ENCODE measurements around the gene HCN2.
"Not testable (repeated sequence)": the region's sequence is repeated elsewhere in the genome, so short reads cannot be mapped to it uniquely, and the experiment has no call there.

Gene HCN2

GRCh38 chr19:585551-586110 lies 4.0 kb upstream of the HCN2 start:
- DNase-seq (ENCODE audit: low read depth), result no peak

DNA sequence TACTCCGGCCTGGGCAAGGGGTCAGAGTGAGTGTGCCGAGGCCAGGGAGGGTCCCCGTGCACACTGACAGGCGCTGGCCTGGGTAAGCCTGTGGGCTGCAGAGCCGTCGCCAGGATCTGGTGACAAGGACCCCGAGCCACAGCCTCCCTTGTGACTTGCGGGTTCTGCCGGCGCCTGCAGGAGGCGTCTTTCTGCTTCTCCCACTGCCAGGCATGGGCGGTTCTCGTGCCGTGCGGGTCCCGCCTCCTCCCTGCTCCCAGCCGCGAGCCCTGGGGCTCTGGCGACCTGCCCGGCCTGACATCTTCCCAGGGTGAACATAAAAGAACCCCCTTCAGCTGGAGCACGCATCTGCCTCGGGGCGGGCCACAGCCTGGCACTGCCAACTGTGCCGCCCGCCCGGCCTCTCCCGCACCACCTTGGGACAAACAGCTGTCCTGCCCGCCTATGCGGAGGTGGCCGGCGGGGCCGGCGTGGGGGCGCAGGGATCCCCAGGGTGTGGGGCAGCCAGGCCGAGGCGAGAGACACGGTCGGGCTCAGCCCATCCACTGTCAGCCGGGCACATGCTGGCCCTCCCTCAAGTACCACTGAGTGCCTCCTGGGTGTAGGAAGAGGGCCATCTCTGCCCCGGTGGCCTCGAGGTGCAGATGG lies 1.5 kb upstream of the HCN2 start:
- DNase-seq (ENCODE audit: low read depth), result peak; percentile 76

DNA sequence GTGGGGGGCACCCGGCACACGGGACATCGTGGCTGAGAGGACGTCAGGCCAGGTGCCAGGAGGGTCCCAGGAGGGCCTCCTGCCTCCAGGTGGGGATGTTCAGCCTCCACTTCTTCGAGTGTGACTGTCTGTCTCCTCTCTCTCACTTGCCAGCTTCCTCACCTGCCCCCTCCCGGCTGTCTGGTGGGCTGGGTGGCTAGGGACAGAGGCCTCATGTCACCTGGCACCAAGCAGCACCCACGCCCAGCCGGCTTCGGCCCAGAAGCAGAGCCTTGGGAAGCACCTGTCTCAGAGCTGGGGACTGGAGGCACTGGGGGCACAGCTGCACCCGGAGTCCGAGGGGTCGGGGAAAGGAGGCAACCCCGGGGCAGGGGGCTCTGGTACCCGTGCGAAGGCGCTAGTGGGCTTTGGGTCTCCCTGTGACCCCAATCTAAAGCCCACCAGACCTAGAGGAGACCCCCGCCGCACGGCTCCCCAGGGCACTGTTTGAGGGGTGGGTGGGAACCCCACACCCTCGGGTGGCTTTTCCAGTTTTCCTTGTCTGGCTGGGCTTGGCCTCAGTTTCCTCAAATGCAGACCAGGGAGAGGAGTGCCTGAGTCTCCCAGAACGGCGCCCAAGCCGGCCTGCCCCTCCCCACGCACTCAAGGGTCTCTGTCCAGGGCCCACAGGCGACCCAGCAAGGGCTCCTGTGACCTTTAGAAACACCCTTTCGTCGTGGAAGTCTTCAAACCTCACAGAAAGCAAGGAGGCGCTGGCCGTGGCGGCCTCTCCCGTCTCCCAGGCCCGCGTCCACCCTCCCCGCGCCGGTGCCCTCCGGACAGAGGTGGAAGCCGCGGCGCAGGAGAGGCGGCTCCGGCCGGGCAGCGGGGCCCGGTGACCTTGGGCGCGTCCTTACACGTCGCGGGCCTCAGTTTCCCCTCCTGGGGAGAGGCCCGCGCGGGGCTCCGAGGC lies 664 bp upstream of the HCN2 start:
- DNase-seq (ENCODE audit: low read depth), result no peak

DNA sequence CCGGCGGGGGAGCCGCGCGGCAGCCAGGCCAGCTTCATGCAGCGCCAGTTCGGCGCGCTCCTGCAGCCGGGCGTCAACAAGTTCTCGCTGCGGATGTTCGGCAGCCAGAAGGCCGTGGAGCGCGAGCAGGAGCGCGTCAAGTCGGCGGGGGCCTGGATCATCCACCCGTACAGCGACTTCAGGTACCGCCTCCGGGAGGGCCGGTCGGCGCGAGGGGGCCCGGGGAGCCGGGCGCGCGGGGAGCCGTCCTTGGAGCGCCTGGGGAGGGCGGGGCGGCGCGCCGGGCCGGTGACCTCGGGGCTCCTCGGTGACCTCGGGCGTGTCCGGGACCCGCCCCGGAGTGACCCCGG lies 690 bp downstream of the HCN2 start:
- peak; percentile 54 for DNase-seq (ENCODE audit: low read depth)

- DNase-seq (ENCODE audit: low read depth), result no peak
These were observed 1.0 kb downstream of the HCN2 start for GRCh38 chr19:590750-591098.

GRCh38 chr19:591099-591958 lies 1.6 kb downstream of the HCN2 start:
- peak; percentile 25 for DNase-seq (ENCODE audit: low read depth)

DNA sequence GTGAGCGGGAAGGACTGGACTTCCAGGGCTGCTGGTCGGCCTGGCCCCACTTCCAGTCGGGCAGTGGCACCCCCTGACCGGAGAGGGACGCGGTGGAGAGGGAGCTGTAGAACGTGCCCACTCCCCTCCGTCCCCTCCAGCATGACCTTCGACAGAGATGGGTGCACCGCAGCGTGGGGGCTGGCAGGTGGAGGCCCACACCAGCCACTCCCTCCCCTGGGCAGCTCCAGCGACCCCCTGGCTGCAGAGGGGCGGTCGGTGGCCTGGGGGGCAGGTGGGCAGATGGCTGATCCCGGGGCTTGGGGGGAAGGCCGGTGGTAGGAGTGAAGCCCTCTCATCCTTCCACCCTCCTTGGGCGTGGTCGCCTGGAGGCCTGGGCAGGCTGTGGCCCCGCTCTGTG lies 2.4 kb downstream of the HCN2 start:
- no peak for DNase-seq (ENCODE audit: low read depth)

- no peak for DNase-seq (ENCODE audit: low read depth)
These were observed 3.4 kb downstream of the HCN2 start for GRCh38 chr19:593055-593454.

DNA sequence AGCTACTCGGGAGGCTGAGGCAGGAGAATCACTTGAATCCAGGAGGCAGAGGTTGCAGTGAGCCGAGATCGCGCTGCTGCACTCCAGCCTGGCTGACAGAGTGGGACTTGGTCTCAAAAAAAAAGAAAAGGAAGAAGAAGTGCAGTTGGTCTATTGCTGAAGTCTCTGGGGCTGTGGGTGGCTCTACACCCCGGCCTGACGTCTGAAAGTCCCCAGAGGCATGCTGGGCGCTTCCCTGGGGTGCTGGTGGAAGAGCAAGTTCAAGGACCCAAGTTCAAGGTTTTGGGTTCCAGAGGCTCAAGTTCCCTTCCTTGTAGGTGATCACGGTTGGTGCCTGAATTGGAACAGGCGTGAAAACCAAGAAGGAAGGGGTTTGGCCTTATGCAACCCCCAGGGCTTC lies 3.8 kb downstream of the HCN2 start:
- no peak for DNase-seq (ENCODE audit: low read depth)

GRCh38 chr19:594265-594870 lies 4.7 kb downstream of the HCN2 start:
- no peak for DNase-seq (ENCODE audit: low read depth)

DNA sequence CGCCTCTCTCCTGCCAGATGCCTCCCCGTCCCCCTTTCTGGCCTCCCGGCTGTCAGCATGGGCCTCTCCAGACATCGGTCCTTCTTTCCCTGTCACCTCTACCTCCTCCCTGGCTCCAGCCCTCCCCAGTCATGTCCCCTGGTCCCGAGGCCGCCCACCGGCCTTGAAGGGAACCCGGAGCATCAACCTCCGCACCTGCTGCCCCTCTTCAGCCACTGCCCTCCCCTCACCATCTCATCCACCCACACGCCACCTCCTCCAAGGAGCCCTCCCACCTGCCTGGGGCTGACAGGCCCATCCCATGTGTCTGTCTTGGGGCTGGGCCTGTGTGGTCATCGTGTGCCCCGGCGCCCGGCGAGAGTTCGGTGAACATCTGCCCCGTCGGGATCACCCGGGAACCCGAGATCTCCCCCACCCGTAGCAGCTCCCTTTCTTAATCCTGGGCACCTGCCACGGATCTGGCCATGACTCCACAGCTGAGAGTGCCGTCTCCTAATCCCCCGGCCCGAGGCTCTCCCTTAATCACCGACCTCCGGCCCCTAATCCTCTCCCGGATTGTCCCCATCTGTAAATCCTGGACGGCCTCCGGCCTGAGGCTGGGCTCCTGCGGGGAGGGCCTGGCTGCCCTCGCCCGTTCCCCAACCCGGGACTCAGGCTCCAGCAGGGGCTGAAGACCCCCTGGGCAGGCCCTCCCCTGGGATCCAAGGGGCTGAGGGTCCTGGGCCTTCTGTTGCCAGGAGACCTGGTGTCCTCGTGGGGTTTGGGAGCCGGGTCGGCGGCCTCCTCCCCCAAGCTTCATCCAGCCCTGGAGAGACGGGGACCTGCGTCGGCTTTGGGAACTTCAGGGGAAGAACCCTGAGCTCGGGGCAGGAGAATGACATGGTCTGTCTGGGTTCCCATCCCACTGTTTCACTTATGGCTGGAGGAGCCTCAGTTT lies 5.9 kb downstream of the HCN2 start:
- DNase-seq (ENCODE audit: low read depth), result no peak

- no peak for DNase-seq (ENCODE audit: low read depth)
These were observed 6.6 kb downstream of the HCN2 start for GRCh38 chr19:596263-596655.

GRCh38 chr19:597406-598315 lies 8.0 kb downstream of the HCN2 start:
- no peak for DNase-seq (ENCODE audit: low read depth)

DNA sequence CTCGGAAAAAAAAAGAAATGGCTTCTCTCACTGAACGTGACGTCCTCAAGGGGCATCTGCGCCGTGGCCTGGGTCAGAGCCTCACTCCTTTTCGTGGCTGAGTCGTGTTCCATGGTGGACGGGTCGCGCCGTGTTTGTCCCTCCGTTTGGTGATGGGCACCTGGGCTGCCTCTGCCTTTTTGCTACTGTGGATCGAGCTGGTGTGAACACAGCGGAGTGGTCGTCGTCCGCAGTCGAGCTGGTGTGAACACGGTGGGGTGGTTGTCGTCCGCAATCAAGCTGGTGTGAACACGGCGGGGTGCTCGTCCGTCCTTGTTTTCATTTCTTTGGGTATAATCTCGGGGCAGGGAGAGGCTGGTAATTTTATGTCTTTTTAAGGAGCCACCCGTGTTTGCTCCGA lies 11.6 kb downstream of the HCN2 start:
- DNase-seq (ENCODE audit: low read depth), result no peak

DNA sequence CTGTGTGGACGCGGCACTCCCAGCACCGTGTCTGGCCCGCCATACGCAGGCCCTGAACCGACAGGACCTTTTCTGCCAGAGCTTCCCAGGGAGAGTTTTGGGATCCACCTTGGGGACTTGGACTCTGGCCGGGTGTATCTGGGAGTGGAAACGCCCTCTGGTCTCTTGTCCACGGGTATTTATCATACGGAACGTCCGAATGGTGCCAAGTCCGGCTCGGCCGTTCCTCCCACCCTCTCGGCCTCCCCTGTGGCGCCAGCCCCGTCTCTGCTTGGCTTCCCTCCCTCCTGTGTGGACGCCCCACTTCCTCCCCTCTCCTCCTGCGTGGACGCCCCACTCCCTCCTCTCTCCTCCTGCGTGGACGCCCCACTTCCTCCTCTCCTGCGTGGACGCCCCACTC lies 12.1 kb downstream of the HCN2 start:
- no peak for DNase-seq (ENCODE audit: low read depth)

GRCh38 chr19:602391-603301 lies 13.0 kb downstream of the HCN2 start:
- no peak for DNase-seq (ENCODE audit: low read depth)

DNA sequence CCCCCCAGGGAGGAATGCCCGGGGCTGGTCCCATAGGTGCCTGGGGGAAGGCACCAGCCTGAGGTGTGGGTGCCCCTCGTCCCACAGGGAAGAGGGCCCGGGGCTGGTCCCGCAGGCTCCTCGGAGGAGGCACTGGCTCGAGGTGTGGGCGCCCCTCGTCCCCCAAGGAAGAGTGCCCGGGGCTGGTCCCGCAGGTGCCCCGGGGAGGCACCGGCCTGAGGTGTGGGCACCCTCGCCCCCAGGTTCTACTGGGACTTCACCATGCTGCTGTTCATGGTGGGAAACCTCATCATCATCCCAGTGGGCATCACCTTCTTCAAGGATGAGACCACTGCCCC lies 13.6 kb downstream of the HCN2 start:
- DNase-seq (ENCODE audit: low read depth), result not testable (repeated sequence)

- not testable (repeated sequence) for DNase-seq (ENCODE audit: low read depth)
These were observed 14.1 kb downstream of the HCN2 start for GRCh38 chr19:603779-604178.

DNA sequence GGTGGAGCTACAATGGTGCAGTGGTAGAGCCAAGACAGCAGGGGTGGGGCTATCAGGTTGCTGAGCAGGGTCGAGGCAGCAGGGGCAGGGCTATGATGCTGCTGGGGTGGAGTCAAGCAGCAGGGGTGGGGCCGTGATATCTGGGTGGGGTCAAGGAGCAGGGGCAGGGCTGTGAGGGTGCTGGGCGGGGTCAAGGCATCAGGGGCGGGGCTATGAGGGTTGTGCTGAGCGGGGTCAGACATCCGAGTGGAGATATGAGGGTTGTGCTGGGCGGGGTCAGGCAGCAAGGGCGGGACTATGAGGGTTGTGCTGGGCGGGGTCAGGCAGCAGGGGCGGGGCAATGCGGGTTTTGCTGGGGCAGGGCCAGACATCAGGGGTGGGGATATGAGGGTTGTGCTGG lies 14.7 kb downstream of the HCN2 start:
- no peak for DNase-seq (ENCODE audit: low read depth)

All from iris pigment epithelial cell (primary cell).